ENCODE results near the gene HS3ST5. TPM values are rescaled to one million over a fixed set of nuclear protein-coding genes. Genes with fewer than 3 reads are reported as not detected.

Gene HS3ST5
- total RNA-seq, 1 donor from 2014 or later, result 3.6 TPM

DNA sequence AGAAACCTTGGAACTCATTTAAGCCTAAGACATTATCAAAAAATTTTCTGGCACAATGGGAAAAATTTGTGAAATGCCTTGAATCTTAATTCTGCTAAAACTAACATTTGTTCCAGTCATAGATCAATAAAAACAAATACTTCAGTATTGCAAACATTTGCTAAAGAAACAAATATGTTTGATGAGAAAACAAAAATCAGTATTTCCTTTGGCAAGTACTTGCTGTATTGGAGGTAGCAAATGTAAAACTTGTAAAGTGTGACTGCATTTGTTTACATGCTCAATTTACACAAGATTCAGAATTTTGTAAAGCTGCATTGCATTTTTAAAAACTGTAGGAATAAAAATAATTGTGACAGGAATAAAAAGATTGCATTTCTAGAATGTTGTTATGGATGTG is 183.1 kb downstream of the HS3ST5 start:
- TF ChIP-seq, protein P1, sequence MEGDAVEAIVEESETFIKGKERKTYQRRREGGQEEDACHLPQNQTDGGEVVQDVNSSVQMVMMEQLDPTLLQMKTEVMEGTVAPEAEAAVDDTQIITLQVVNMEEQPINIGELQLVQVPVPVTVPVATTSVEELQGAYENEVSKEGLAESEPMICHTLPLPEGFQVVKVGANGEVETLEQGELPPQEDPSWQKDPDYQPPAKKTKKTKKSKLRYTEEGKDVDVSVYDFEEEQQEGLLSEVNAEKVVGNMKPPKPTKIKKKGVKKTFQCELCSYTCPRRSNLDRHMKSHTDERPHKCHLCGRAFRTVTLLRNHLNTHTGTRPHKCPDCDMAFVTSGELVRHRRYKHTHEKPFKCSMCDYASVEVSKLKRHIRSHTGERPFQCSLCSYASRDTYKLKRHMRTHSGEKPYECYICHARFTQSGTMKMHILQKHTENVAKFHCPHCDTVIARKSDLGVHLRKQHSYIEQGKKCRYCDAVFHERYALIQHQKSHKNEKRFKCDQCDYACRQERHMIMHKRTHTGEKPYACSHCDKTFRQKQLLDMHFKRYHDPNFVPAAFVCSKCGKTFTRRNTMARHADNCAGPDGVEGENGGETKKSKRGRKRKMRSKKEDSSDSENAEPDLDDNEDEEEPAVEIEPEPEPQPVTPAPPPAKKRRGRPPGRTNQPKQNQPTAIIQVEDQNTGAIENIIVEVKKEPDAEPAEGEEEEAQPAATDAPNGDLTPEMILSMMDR (conservative IDR thresholded peaks at IDR 0.05), result no peak
- Mint-ChIP-seq H3K36me3 (no peaks in the 10 kb centered on the region), H3K4me3 (no peak overlapping the region), H3K27ac (no peak overlapping the region), H3K4me1 (ENCODE audit: unreplicated experiment) (peaks cover 11% of the 10 kb centered on the region), H3K9me3 (no peaks in the 10 kb centered on the region), H3K27me3 (no peaks in the 10 kb centered on the region)
- no peak for DNase-seq (ENCODE audit: extremely low spot score, unreplicated experiment)

DNA sequence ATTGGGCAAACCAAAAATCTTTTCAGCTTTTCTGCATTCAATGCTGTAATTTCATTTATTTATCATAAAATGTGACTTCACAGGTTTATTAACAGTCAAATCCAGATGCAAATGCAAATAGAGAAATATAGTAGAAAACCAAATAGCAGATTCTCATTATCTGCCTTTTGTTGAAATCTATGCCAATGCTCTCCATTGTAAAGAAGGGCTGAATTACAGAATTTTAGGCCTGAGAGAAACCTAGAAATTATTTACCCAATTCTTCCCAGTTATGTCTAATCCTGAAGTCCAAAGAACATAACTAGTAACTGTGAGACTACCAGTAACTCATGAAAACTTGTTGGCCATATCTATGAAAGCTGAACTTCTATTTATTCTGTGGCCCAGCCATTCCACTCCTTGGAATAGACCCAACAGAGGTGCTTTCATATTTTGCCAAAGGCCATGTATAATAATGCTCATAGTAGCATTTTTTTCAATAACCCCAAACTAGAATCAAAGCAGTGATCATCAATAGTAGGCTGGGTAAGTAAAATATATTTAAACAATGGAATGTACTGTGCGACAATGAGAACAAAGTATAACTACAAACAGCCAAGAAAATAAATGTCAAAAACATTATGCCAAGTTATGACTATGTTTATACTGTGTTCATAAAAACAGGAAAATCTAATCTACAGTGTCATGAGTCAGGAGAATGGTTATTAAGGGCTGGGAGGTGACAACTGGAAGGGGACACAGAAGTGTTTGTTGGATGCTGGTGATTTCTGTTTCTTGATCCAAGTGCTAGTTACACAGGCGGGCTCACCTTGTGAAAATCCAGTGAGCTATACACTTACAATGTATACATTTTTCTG is 183.8 kb downstream of the HS3ST5 start:
- TF ChIP-seq, protein P1 (conservative IDR thresholded peaks at IDR 0.05), result no peak
- peak overlapping the region; percentile 4 for H3K4me3 Mint-ChIP-seq
- no peaks in the 10 kb centered on the region for H3K36me3 Mint-ChIP-seq

GRCh38 chr6:114158411-114158810 is 184.4 kb downstream of the HS3ST5 start:
- DNase-seq (ENCODE audit: extremely low spot score, unreplicated experiment), result no peak
- Mint-ChIP-seq H3K9me3 (no peaks in the 10 kb centered on the region), H3K36me3 (no peaks in the 10 kb centered on the region), H3K4me1 (ENCODE audit: unreplicated experiment) (peaks cover 10% of the 10 kb centered on the region), H3K4me3 (no peak overlapping the region), H3K27ac (no peak overlapping the region), H3K27me3 (no peaks in the 10 kb centered on the region)
- TF ChIP-seq, protein P1 (conservative IDR thresholded peaks at IDR 0.05), result no peak

More for the DNA sequence above, 183.8 kb downstream of the HS3ST5 start:
- Mint-ChIP-seq H3K9me3 (no peaks in the 10 kb centered on the region), H3K4me1 (ENCODE audit: unreplicated experiment) (peaks cover 10% of the 10 kb centered on the region), H3K27me3 (no peaks in the 10 kb centered on the region), H3K27ac (no peak overlapping the region)
- no peak for DNase-seq (ENCODE audit: extremely low spot score, unreplicated experiment)

GRCh38 chr6:114157848-114158247 is 185.0 kb downstream of the HS3ST5 start:
- H3K36me3 Mint-ChIP-seq, result no peaks in the 10 kb centered on the region
- TF ChIP-seq, protein P1 (conservative IDR thresholded peaks at IDR 0.05), result no peak
- DNase-seq (ENCODE audit: extremely low spot score, unreplicated experiment), result no peak
- peak overlapping the region; percentile 80 for H3K27ac Mint-ChIP-seq
- no peaks in the 10 kb centered on the region for H3K9me3 Mint-ChIP-seq
- H3K4me1 Mint-ChIP-seq (ENCODE audit: unreplicated experiment), result peaks cover 11% of the 10 kb centered on the region
- peak overlapping the region; percentile 56 for H3K4me3 Mint-ChIP-seq
- H3K27me3 Mint-ChIP-seq, result no peaks in the 10 kb centered on the region

DNA sequence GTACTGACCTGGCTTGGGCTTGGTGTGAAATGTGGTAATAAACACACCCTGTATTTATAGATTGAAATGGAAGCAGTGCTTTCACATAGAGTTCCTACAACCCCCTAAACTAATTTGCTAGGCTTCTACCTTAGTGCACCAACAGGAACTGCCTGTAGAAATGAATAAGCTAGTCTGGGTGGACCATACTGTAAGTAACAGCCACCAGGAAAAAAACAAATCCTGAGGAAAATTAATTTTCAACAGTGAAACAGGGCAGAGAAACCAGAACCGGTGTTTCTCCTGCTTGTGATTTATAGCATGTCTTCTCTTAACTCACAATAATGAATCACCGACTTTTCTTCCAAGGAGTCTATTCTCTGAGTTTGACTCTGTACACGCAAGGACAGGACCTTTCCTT is 187.1 kb downstream of the HS3ST5 start:
- no peak for DNase-seq (ENCODE audit: extremely low spot score, unreplicated experiment)
- no peaks in the 10 kb centered on the region for H3K36me3 Mint-ChIP-seq
- H3K27ac Mint-ChIP-seq, result peak overlapping the region; percentile 59
- H3K4me3 Mint-ChIP-seq, result peak overlapping the region; percentile 16
- TF ChIP-seq, protein P1 (conservative IDR thresholded peaks at IDR 0.05), result no peak
- peaks cover 15% of the 10 kb centered on the region for H3K4me1 Mint-ChIP-seq (ENCODE audit: unreplicated experiment)
- H3K27me3 Mint-ChIP-seq, result no peaks in the 10 kb centered on the region
- no peaks in the 10 kb centered on the region for H3K9me3 Mint-ChIP-seq

Data from type B pancreatic cell (in vitro differentiated cells).